Glutamatergic neuron (in vitro differentiated cells): ENCODE measurements around the gene SPAG5. TPM values are rescaled to one million over a fixed set of nuclear protein-coding genes. Genes with fewer than 3 reads are reported as not detected.
"Not testable (repeated sequence)": the region's sequence is repeated elsewhere in the genome, so short reads cannot be mapped to it uniquely, and the experiment has no call there.

Source experiments
- DNase-seq: peaks from one replicate; pipeline ENCODE4 v3.0.0; 2022
- H3K27ac Mint-ChIP-seq: one replicate; pipeline ENCODE4 v1.8.0; 2020; ENCODE audit warnings: mild to moderate bottlenecking, mixed read lengths, inconsistent platforms; ENCODE audit not compliant: unreplicated experiment
- H3K27me3 Mint-ChIP-seq: one replicate; pipeline ENCODE4 v1.8.0; 2020; ENCODE audit warnings: mild to moderate bottlenecking, moderate library complexity, mixed read lengths, inconsistent platforms; ENCODE audit not compliant: unreplicated experiment
- H3K36me3 Mint-ChIP-seq: one replicate; pipeline ENCODE4 v1.8.0; 2020; ENCODE audit warnings: mild to moderate bottlenecking, mixed read lengths, inconsistent platforms; ENCODE audit not compliant: unreplicated experiment
- H3K4me1 Mint-ChIP-seq: one replicate; pipeline ENCODE4 v1.8.0; 2020; ENCODE audit warnings: mild to moderate bottlenecking, low read depth, mixed read lengths, inconsistent platforms; ENCODE audit not compliant: unreplicated experiment
- H3K4me3 Mint-ChIP-seq: one replicate; pipeline ENCODE4 v1.8.0; 2020; ENCODE audit warnings: mild to moderate bottlenecking, mixed read lengths, inconsistent platforms; ENCODE audit not compliant: unreplicated experiment
- H3K9me3 Mint-ChIP-seq: one replicate; pipeline ENCODE4 v1.8.0; 2020; ENCODE audit warnings: mild to moderate bottlenecking, moderate library complexity, mixed read lengths, inconsistent platforms; ENCODE audit not compliant: unreplicated experiment
- CTCF ChIP-seq: fragments of 200-600 bp; sonication (generic); IDR thresholded peaks from one replicate; pipeline ENCODE4 v1.5.0; 2021; ENCODE audit not compliant: partially characterized antibody, unreplicated experiment
- total RNA-seq: library from RNA; stranded (reverse); fragmentation: NEBNext Ultra II Directional; extraction: Animal tissue kit (Norgen Biotek cat#: 25700); gene quantifications from one replicate; pipeline ENCODE4 v1.2.1, GENCODE V29; 2021; ENCODE audit not compliant: unreplicated experiment

Gene SPAG5
- total RNA-seq, 1 donor from 2014 or later = 31.5 TPM

- peak within 1 kb of the TSS; percentile 52 for H3K27ac Mint-ChIP-seq
- peaks cover 4% of the 10 kb centered on the region for H3K27me3 Mint-ChIP-seq
- peak; percentile 94 for DNase-seq
- H3K4me3 Mint-ChIP-seq = peak within 1 kb of the TSS; percentile 89
- H3K9me3 Mint-ChIP-seq = peaks cover 7% of the 10 kb centered on the region
- no peak for TF ChIP-seq CTCF
- peaks cover 2% of the 10 kb centered on the region for H3K4me1 Mint-ChIP-seq
- H3K36me3 Mint-ChIP-seq = no peaks in the 10 kb centered on the region
These were observed 21.9 kb downstream of the SPAG5 start, which contains the start of gene ALDOC for GRCh38 chr17:28576758-28577465. TSS of gene ALDOC (minus strand) at chr17:28576895. CDS start at chr17:28575532, 1,363 bp downstream.

GRCh38 chr17:28576016-28576415, 22.8 kb downstream of the SPAG5 start:
- not testable (repeated sequence) for H3K4me1 Mint-ChIP-seq, H3K27me3 Mint-ChIP-seq, H3K36me3 Mint-ChIP-seq

DNA sequence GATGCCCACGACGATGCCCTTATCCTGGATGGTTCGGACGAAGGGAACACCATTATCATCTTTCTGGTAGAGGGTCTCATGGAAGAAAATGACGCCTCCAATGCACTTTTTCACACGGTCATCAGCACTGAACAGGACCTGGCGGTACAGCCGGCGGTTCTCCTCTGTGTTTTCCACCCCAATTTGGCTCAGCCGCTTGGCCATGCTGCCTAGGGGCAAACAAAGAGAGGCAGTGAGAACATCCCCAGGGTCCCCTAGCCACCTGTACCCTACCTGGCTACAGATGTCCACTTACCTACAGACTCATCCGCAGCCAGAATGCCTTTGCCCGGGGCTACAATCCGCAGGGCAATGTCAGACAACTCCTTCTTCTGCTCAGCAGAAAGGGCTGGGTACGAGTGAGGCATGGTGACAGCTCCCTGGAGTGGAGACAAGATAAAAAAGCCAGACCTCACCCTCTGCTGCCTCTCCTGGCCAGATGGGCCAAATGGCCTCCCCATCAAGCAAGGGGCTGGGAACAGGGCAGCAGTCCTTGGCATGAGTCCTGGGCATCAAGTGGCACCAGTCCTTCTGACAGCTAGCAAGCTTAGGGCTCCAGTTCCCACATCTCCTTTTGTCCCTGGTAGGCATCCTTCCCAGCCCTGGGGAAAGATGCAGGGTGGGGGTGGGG, 23.6 kb downstream of the SPAG5 start:
- Mint-ChIP-seq H3K4me3 (peak overlapping the region; percentile 42), H3K36me3 (no peaks in the 10 kb centered on the region)

More at GRCh38 chr17:28576016-28576415, 22.8 kb downstream of the SPAG5 start:
- DNase-seq, H3K9me3 Mint-ChIP-seq: not testable (repeated sequence)
- Mint-ChIP-seq H3K4me3 (peak overlapping the region; percentile 89), H3K27ac (peak overlapping the region; percentile 52)

GRCh38 chr17:28574526-28574925, 24.3 kb downstream of the SPAG5 start:
- no peak for DNase-seq
- peaks cover 8% of the 10 kb centered on the region for H3K9me3 Mint-ChIP-seq
- no peaks in the 10 kb centered on the region for H3K36me3 Mint-ChIP-seq
- H3K4me3 Mint-ChIP-seq = peak overlapping the region; percentile 42
- TF ChIP-seq CTCF = peak; percentile 33
- H3K27me3 Mint-ChIP-seq = peaks cover 4% of the 10 kb centered on the region
- no peak overlapping the region for H3K27ac Mint-ChIP-seq
- peaks cover 6% of the 10 kb centered on the region for H3K4me1 Mint-ChIP-seq

More for the DNA sequence above, 23.6 kb downstream of the SPAG5 start:
- no peak overlapping the region for H3K27ac Mint-ChIP-seq
- peaks cover 3% of the 10 kb centered on the region for H3K4me1 Mint-ChIP-seq
- no peak for TF ChIP-seq CTCF
- H3K27me3 Mint-ChIP-seq = peaks cover 4% of the 10 kb centered on the region
- DNase-seq = no peak
- peaks cover 8% of the 10 kb centered on the region for H3K9me3 Mint-ChIP-seq

DNA sequence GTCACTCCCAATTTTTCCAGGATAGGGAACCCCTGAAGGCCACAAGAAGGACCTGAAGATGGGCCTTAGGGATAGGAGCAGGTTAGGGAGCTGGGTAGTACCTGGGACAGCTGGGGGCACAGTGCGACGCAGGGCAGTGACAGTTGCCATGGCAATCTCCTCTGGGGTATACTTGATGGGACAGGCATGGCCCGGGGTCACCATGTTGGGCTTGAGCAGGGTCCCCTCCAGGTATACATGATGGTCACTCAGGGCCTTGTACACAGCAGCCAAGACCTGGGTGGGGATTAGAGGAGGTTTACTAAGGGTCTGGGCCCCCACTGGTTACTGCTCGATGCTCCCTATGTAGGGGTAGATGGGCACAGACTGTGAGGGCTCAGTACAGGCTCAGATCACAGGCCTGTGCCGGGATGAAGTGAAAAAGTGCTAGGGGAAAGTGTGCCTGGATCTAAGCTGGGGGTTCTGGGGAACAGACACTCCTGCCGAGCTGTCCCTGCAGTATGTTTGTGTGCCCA, 24.8 kb downstream of the SPAG5 start:
- no peak overlapping the region for H3K4me3 Mint-ChIP-seq
- no peak overlapping the region for H3K27ac Mint-ChIP-seq
- H3K4me1 Mint-ChIP-seq = peaks cover 6% of the 10 kb centered on the region
- H3K27me3 Mint-ChIP-seq = peaks cover 4% of the 10 kb centered on the region
- TF ChIP-seq CTCF = no peak
- no peaks in the 10 kb centered on the region for H3K36me3 Mint-ChIP-seq
- H3K9me3 Mint-ChIP-seq = peaks cover 8% of the 10 kb centered on the region
- no peak for DNase-seq
